ENCODE measurements around the gene RGS1. TPM values are rescaled to one million over a fixed set of nuclear protein-coding genes. Genes with fewer than 3 reads are reported as not detected.

The RGS1 gene
- total and polyA plus RNA-seq, 12 donors = 0.30 to 7.2 (median 0.96) TPM

DNA sequence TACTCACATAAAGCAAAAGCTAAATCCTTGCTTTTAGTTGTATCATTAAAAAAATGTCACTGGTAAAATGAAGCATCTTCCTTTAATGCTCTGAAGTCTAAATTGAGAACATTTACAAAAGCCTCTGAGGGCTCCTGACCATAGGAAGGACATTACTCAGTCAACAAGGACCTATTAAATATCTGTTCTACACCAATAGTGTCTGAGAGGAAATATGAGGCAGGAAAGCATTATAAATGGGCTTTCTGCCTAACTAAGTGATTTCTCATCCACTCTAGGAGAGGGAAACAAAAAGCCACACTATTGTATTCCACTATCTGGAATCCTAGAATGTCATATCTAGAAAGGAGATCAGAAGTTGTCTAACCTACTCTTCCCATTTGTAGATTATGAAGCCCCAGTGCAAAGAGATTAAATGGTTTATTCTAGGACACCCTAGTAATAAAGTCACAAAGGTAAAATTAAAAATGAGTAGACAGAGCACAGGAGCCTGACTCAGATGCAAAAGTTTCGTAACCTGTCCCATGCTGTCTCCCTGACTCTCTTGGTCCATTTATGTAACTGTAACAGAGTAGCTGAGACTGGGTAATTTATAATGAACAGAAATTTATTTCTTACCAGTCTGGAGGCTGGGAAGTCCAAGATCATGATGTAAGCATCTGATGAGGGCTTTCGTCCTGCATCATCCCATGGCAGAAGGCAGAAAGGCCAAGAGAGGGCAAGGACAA lies 17.6 kb downstream of the RGS1 start:
- no peak for DNase-seq
- Histone ChIP-seq H3K27ac (no peak overlapping the region), H3K9me3 (no peaks in the 10 kb centered on the region), H3K27me3 (no peaks in the 10 kb centered on the region), H3K4me1 (no peaks in the 10 kb centered on the region), H3K36me3 (no peaks in the 10 kb centered on the region), H3K4me3 (no peak overlapping the region)
- 98% methylated on average over 2 of the region's 2 CpGs for WGBS, 2 donors
- ATAC-seq = no peak
- intact Hi-C loops (cut with DNase I) = loop anchor here in 1 of 10 donors (10.0 kb wide), 1 partner anchor 422 kb away; no protein-coding TSS in a partner anchor
- TF ChIP-seq, protein P1, sequence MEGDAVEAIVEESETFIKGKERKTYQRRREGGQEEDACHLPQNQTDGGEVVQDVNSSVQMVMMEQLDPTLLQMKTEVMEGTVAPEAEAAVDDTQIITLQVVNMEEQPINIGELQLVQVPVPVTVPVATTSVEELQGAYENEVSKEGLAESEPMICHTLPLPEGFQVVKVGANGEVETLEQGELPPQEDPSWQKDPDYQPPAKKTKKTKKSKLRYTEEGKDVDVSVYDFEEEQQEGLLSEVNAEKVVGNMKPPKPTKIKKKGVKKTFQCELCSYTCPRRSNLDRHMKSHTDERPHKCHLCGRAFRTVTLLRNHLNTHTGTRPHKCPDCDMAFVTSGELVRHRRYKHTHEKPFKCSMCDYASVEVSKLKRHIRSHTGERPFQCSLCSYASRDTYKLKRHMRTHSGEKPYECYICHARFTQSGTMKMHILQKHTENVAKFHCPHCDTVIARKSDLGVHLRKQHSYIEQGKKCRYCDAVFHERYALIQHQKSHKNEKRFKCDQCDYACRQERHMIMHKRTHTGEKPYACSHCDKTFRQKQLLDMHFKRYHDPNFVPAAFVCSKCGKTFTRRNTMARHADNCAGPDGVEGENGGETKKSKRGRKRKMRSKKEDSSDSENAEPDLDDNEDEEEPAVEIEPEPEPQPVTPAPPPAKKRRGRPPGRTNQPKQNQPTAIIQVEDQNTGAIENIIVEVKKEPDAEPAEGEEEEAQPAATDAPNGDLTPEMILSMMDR (IDR thresholded peaks at IDR 0.05) = no peak

DNA sequence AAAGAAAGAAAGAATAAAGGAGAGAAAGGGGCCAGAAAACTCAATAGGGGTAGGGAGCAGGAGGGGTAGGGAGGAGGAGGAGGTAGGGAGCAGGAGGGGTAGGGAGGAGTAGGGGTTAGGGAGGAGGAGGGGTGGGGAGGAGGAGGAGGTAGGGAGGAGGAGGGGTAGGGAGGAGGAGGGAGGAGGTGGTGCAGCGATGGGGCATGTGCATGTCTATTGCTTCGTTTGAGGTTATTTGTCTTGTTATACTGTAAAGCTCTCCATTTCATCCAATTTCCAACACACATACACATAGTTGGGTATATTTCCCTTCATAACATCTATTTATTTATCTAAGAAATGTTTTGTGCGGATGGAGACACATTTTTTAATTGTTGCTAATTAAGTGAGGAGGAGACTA lies 19.7 kb downstream of the RGS1 start:
- Histone ChIP-seq H3K4me1 (no peaks in the 10 kb centered on the region), H3K4me3 (no peak overlapping the region), H3K36me3 (no peaks in the 10 kb centered on the region), H3K27me3 (no peaks in the 10 kb centered on the region), H3K27ac (no peak overlapping the region), H3K9me3 (no peaks in the 10 kb centered on the region)
- DNase-seq = no peak
- no peak for ATAC-seq
- TF ChIP-seq, protein P1 (IDR thresholded peaks at IDR 0.05) = no peak
- intact Hi-C loops (cut with DNase I) = loop anchor here in 1 of 10 donors (10.0 kb wide), 1 partner anchor 420 kb away; no protein-coding TSS in a partner anchor
- 69 to 79% methylated on average over 3 of the region's 3 CpGs for WGBS, 2 donors

DNA sequence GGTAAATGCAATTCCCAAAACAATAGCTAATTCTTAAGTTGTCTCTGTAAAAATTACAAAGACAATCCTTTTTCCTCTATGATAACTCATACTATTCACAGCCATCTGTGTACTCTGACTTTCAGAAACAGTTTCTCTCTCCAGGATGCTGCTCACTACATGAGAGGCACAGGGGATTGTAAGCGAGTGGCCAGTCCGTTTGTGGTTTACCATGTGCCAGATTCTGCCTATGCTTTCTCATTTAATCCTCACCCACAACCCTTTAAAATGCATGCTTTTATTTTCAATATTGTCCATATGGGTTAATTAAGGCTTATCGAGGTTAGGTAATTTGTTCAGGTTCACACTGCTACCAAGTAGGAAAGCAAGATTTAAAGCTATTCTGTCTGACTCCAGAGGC lies 23.0 kb downstream of the RGS1 start:
- no peaks in the 10 kb centered on the region for H3K27me3 ChIP-seq
- TF ChIP-seq, protein P1 (IDR thresholded peaks at IDR 0.05) = no peak
- peaks cover 0 to 13% (median 0%) of the 10 kb centered on the region in 9 donors for H3K4me1 ChIP-seq
- H3K9me3 ChIP-seq = no peaks in the 10 kb centered on the region
- H3K27ac ChIP-seq = no peak overlapping the region
- intact Hi-C loops (cut with DNase I) = loop anchor here in 1 of 10 donors (10.0 kb wide), 1 partner anchor 416 kb away; no protein-coding TSS in a partner anchor
- 86 to 92% methylated on average over 3 of the region's 3 CpGs for WGBS, 2 donors
- no peaks in the 10 kb centered on the region for H3K36me3 ChIP-seq
- no peak overlapping the region for H3K4me3 ChIP-seq
- DNase-seq (no peak), ATAC-seq (no peak)

DNA sequence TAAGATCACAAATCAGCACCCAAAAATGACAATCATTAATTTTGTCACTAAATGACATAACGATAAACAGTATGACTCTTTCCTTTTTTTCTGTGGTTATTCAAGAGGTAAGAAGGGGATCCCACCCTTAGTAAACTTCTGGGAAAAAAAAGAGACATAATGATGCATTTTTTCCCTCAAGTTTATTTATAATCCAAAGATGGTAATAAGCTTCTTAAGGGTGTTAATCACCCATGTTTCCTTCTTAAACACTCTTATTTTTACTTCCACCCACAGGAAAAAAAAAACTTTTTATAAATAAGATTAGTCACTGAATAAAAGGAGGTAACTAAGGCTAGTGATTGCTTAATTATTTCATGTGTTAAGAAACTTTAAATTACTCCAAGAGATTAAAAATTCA lies 24.7 kb downstream of the RGS1 start:
- H3K27ac ChIP-seq = no peak overlapping the region
- WGBS, 2 donors = 80 to 93% methylated on average over 1 of the region's 1 CpG
- intact Hi-C loops (cut with DNase I) = loop anchor here in 3 of 10 donors (10.0 kb wide), 3 partner anchors 125 to 435 kb away; no protein-coding TSS in a partner anchor
- TF ChIP-seq, protein P1 (IDR thresholded peaks at IDR 0.05) = no peak
- DNase-seq (no peak), ATAC-seq (no peak)
- H3K4me1 ChIP-seq = peaks cover 0 to 19% (median 0%) of the 10 kb centered on the region in 9 donors
- no peak overlapping the region for H3K4me3 ChIP-seq
- no peaks in the 10 kb centered on the region for H3K27me3 ChIP-seq
- H3K9me3 ChIP-seq = no peaks in the 10 kb centered on the region
- H3K36me3 ChIP-seq = no peaks in the 10 kb centered on the region

Measured in heart right ventricle (tissue), 16 donors.